HepG2 (cell line): Measurements from ENCODE around the gene ZNF223.

ENCODE experiments used
- ATF4 ChIP-seq, 2 experiments: fragments of 450-650 bp in 1 of 2; sonication (generic) in 1 of 2; formaldehyde crosslinking; IDR thresholded peaks; 2 replicates each; pipeline versions ENCODE4 v1.5.0 to v1.8.0; 2020 to 2022; ENCODE audit warnings: mild to moderate bottlenecking in 1 of 2, missing genetic modification reagents in 1 of 2
- CHD2 ChIP-seq: IDR thresholded peaks from 2 replicates; pipeline ENCODE4 v1.6.1; 2011; ENCODE audit warnings: low read depth, low read length, improper control_type of control experiment
- ESRRA ChIP-seq: sonication (generic); formaldehyde crosslinking; IDR thresholded peaks from 2 replicates; pipeline ENCODE4 v1.5.1; 2020; ENCODE audit warnings: mild to moderate bottlenecking, low read depth, missing genetic modification reagents
- KAT2B ChIP-seq: fragments of 150-350 bp; IDR thresholded peaks from 2 replicates; pipeline ENCODE4 v1.6.1; 2014; ENCODE audit warnings: low read depth, low read length, borderline replicate concordance
- KLF16 ChIP-seq, 2 experiments: sonication (generic) in 1 of 2; formaldehyde crosslinking in 1 of 2; IDR thresholded peaks; 2 replicates each; pipeline versions ENCODE4 v1.6.1 to v1.8.0; 2016 to 2023; ENCODE audit warnings: missing genetic modification reagents in 2 of 2, missing compliant biosample characterization in 1 of 2
- NAIF1 ChIP-seq: sonication (generic); formaldehyde crosslinking; IDR thresholded peaks from 2 replicates; pipeline ENCODE4 v1.5.0; 2020; ENCODE audit warnings: mild to moderate bottlenecking, missing genetic modification reagents, borderline replicate concordance
- POLR2A ChIP-seq, 2 experiments: IDR thresholded peaks; 2 replicates each; pipeline ENCODE4 v1.6.1; 2011; ENCODE audit warnings: low read depth in 2 of 2, low read length in 2 of 2, mild to moderate bottlenecking in 1 of 2, moderate library complexity in 1 of 2; ENCODE audit not compliant: insufficient read depth in 1 of 2
- PRDM4 ChIP-seq: sonication (generic); formaldehyde crosslinking; IDR thresholded peaks from 2 replicates; pipeline ENCODE4 v1.9.0; 2021; ENCODE audit warnings: missing genetic modification reagents, borderline replicate concordance
- TEAD2 ChIP-seq: sonication (generic); formaldehyde crosslinking; IDR thresholded peaks from 2 replicates; pipeline ENCODE4 v1.9.0; 2021; ENCODE audit warnings: missing genetic modification reagents
- ZSCAN29 ChIP-seq: sonication (generic); formaldehyde crosslinking; conservative IDR thresholded peaks from 2 replicates; pipeline ENCODE4 v1.4.0; 2020; ENCODE audit warnings: mild to moderate bottlenecking, missing genetic modification reagents
- TF ChIP-seq, protein P1 (sequence below): fragments of 450-650 bp; IDR thresholded peaks from 2 replicates; pipeline ENCODE4 v1.6.1; 2017; ENCODE audit warnings: mild to moderate bottlenecking
- TF ChIP-seq, protein P2 (sequence below): sonication (generic); formaldehyde crosslinking; IDR thresholded peaks from 2 replicates; pipeline ENCODE4 v1.5.0; 2020; ENCODE audit warnings: mild to moderate bottlenecking, missing genetic modification reagents, moderate library complexity

- TF ChIP-seq, protein P1, sequence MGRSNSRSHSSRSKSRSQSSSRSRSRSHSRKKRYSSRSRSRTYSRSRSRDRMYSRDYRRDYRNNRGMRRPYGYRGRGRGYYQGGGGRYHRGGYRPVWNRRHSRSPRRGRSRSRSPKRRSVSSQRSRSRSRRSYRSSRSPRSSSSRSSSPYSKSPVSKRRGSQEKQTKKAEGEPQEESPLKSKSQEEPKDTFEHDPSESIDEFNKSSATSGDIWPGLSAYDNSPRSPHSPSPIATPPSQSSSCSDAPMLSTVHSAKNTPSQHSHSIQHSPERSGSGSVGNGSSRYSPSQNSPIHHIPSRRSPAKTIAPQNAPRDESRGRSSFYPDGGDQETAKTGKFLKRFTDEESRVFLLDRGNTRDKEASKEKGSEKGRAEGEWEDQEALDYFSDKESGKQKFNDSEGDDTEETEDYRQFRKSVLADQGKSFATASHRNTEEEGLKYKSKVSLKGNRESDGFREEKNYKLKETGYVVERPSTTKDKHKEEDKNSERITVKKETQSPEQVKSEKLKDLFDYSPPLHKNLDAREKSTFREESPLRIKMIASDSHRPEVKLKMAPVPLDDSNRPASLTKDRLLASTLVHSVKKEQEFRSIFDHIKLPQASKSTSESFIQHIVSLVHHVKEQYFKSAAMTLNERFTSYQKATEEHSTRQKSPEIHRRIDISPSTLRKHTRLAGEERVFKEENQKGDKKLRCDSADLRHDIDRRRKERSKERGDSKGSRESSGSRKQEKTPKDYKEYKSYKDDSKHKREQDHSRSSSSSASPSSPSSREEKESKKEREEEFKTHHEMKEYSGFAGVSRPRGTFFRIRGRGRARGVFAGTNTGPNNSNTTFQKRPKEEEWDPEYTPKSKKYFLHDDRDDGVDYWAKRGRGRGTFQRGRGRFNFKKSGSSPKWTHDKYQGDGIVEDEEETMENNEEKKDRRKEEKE, result no peak
- TF ChIP-seq TEAD2 (CRISPR knock-in tag), result no peak
- TF ChIP-seq POLR2A (IDR thresholded peaks at IDR 0.05; ENCODE audit: insufficient read depth in 1 of 2, low read depth in 2 of 2, low read length in 2 of 2), result no peak
- TF ChIP-seq, protein P2, sequence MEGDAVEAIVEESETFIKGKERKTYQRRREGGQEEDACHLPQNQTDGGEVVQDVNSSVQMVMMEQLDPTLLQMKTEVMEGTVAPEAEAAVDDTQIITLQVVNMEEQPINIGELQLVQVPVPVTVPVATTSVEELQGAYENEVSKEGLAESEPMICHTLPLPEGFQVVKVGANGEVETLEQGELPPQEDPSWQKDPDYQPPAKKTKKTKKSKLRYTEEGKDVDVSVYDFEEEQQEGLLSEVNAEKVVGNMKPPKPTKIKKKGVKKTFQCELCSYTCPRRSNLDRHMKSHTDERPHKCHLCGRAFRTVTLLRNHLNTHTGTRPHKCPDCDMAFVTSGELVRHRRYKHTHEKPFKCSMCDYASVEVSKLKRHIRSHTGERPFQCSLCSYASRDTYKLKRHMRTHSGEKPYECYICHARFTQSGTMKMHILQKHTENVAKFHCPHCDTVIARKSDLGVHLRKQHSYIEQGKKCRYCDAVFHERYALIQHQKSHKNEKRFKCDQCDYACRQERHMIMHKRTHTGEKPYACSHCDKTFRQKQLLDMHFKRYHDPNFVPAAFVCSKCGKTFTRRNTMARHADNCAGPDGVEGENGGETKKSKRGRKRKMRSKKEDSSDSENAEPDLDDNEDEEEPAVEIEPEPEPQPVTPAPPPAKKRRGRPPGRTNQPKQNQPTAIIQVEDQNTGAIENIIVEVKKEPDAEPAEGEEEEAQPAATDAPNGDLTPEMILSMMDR (CRISPR knock-in tag), result no peak
- no peak for TF ChIP-seq KAT2B
- no peak for TF ChIP-seq NAIF1
- no peak for TF ChIP-seq PRDM4
- no peak for TF ChIP-seq ZSCAN29 (CRISPR knock-in tag)
- TF ChIP-seq KLF16 (CRISPR knock-in tag; IDR thresholded peaks at IDR 0.05), result no peak
- TF ChIP-seq CHD2, result no peak
- no peak for TF ChIP-seq ATF4 (CRISPR knock-in tag; IDR thresholded peaks at IDR 0.05)
- TF ChIP-seq ESRRA (CRISPR knock-in tag), result no peak
Measured at GRCh38 chr19:44007473-44007872, 44.4 kb upstream of the ZNF223 start.
